Testis (tissue), 3 donors: ENCODE data around the gene KLHL1. TPM values are rescaled to one million over a fixed set of nuclear protein-coding genes. Genes with fewer than 3 reads are reported as not detected.

Experiments
- DNase-seq: peaks from one replicate; pipeline ENCODE4 v3.0.0-alpha.2; 2019
- H3K27ac ChIP-seq, 2 donors: fragments of 200-600 bp; sonication (generic); one replicate each; pipeline ENCODE4 v1.5.1; 2019
- H3K27me3 ChIP-seq: fragments of 200-600 bp; sonication (generic); one replicate; pipeline ENCODE4 v1.5.1; 2019
- H3K36me3 ChIP-seq: fragments of 200-600 bp; sonication (generic); one replicate; pipeline ENCODE4 v1.5.1; 2017; ENCODE audit warnings: low read depth; ENCODE audit errors: missing control alignments
- H3K4me1 ChIP-seq: fragments of 200-600 bp; sonication (generic); one replicate; pipeline ENCODE4 v1.5.1; 2019
- H3K4me3 ChIP-seq, 2 donors: fragments of 200-600 bp; sonication (generic); one replicate each; pipeline ENCODE4 v1.5.1; 2017 to 2019
- H3K9me3 ChIP-seq: fragments of 200-600 bp; sonication (generic); one replicate; pipeline ENCODE4 v1.5.1; 2017
- CTCF ChIP-seq, 3 experiments: fragments of 450-650 bp in 2 of 3; fragments of 200-600 bp in 1 of 3; sonication (generic) in 1 of 3; IDR thresholded peaks; one replicate each; pipeline ENCODE4 v1.5.1; 2016 to 2019; ENCODE audit warnings: antibody characterized with exemption in 3 of 3, mild to moderate bottlenecking in 2 of 3, moderate library complexity in 1 of 3
- POLR2A ChIP-seq: fragments of 450-650 bp; IDR thresholded peaks from one replicate; pipeline ENCODE4 v1.6.1; 2017; ENCODE audit warnings: antibody characterized with exemption, mild to moderate bottlenecking, moderate library complexity
- WGBS, 2 donors: methylation state at CpG; one replicate each; pipeline ENCODE4 v1.1.5; 2018; 5-methylcytosine and 5-hydroxymethylcytosine counted together
- intact Hi-C: fragments of 100-400 bp; cut with DNase I; formaldehyde crosslinking; loops from one replicate; pipeline ENCODE4 v1.15.1; 2023; ENCODE audit warnings: low total_unique reads
- polyA plus RNA-seq: library from polyadenylated mRNA; stranded (reverse); fragments of 350-450 nt; fragmentation: Illumina TruSeq; extraction: RNeasy Lipid Tissue Mini Kit (QIAGEN cat#74804); gene quantifications from one replicate; pipeline ENCODE4 v1.2.3, GENCODE V29; 2014; ENCODE audit warnings: low read depth, low replicate concordance; ENCODE audit not compliant: insufficient read depth
- total RNA-seq, 2 donors: library from RNA; depleted of rRNA; stranded (reverse); fragments of >200 nt; gene quantifications; one replicate each; pipeline ENCODE4 v1.2.3, GENCODE V29; 2016

Gene KLHL1
- total and polyA plus RNA-seq, 3 donors from 2014 or later: 0.16 to 0.87 (median 0.21) TPM

GRCh38 chr13:69997061-69997460 is 111.2 kb downstream of the KLHL1 start:
- Histone ChIP-seq H3K36me3 (no peaks in the 10 kb centered on the region), H3K27ac (no peak overlapping the region), H3K27me3 (no peaks in the 10 kb centered on the region), H3K4me3 (no peak overlapping the region), H3K9me3 (no peaks in the 10 kb centered on the region), H3K4me1 (no peaks in the 10 kb centered on the region)
- TF ChIP-seq POLR2A (no peak), CTCF (IDR thresholded peaks at IDR 0.05) (no peak)
- intact Hi-C loops: no loop called here
- WGBS, 2 donors: 89 to 92% methylated on average over 4 of the region's 4 CpGs
- no peak for DNase-seq

GRCh38 chr13:69980799-69981198 is 127.5 kb downstream of the KLHL1 start:
- DNase-seq: no peak
- Histone ChIP-seq H3K27me3 (no peaks in the 10 kb centered on the region), H3K9me3 (no peaks in the 10 kb centered on the region), H3K36me3 (no peaks in the 10 kb centered on the region), H3K4me1 (no peaks in the 10 kb centered on the region), H3K27ac (no peak overlapping the region), H3K4me3 (no peak overlapping the region)
- intact Hi-C loops: no loop called here
- TF ChIP-seq CTCF (IDR thresholded peaks at IDR 0.05): no peak
- TF ChIP-seq POLR2A: no peak

- Histone ChIP-seq H3K4me3 (no peak overlapping the region), H3K36me3 (no peaks in the 10 kb centered on the region), H3K9me3 (no peaks in the 10 kb centered on the region), H3K27ac (no peak overlapping the region), H3K27me3 (no peaks in the 10 kb centered on the region), H3K4me1 (no peaks in the 10 kb centered on the region)
- DNase-seq: no peak
- 89 to 90% methylated on average over 2 of the region's 2 CpGs for WGBS, 2 donors
- intact Hi-C loops: no loop called here
- TF ChIP-seq POLR2A (no peak), CTCF (IDR thresholded peaks at IDR 0.05) (no peak)
These were observed 132.8 kb downstream of the KLHL1 start for GRCh38 chr13:69975496-69975895.

GRCh38 chr13:69970520-69970919 is 137.7 kb downstream of the KLHL1 start:
- H3K27me3 ChIP-seq: no peaks in the 10 kb centered on the region
- no peak overlapping the region for H3K4me3 ChIP-seq
- no peak for DNase-seq
- H3K4me1 ChIP-seq: no peaks in the 10 kb centered on the region
- H3K27ac ChIP-seq: no peak overlapping the region
- intact Hi-C loops: no loop called here
- H3K9me3 ChIP-seq: no peaks in the 10 kb centered on the region
- WGBS, 2 donors: 46 to 52% methylated on average over 2 of the region's 2 CpGs
- no peaks in the 10 kb centered on the region for H3K36me3 ChIP-seq
- TF ChIP-seq POLR2A (no peak), CTCF (IDR thresholded peaks at IDR 0.05) (no peak)

- no peaks in the 10 kb centered on the region for H3K4me1 ChIP-seq
- TF ChIP-seq CTCF (IDR thresholded peaks at IDR 0.05): no peak
- TF ChIP-seq POLR2A: no peak
- intact Hi-C loops: no loop called here
- H3K9me3 ChIP-seq: no peaks in the 10 kb centered on the region
- 30 to 36% methylated on average over 2 of the region's 2 CpGs for WGBS, 2 donors
- DNase-seq: no peak
- no peaks in the 10 kb centered on the region for H3K27me3 ChIP-seq
- no peak overlapping the region for H3K4me3 ChIP-seq
- no peak overlapping the region for H3K27ac ChIP-seq
- no peaks in the 10 kb centered on the region for H3K36me3 ChIP-seq
These were observed 149.2 kb downstream of the KLHL1 start for GRCh38 chr13:69959046-69959445.
